Activated CD8-positive, alpha-beta memory T cell treated with anti-CD3 and anti-CD28 coated beads, Interleukin-2, amount 50 U/mL, for 1 hour (primary cell): ENCODE data around the gene AP2A2.

ENCODE experiments used
- DNase-seq: peaks from one replicate; pipeline ENCODE4 v3.0.0-alpha.2; 2020; ENCODE audit errors: extremely low read depth

The AP2A2 gene

GRCh38 chr11:1055990-1056771 lies 130.5 kb downstream of the AP2A2 start:
- no peak for DNase-seq

DNA sequence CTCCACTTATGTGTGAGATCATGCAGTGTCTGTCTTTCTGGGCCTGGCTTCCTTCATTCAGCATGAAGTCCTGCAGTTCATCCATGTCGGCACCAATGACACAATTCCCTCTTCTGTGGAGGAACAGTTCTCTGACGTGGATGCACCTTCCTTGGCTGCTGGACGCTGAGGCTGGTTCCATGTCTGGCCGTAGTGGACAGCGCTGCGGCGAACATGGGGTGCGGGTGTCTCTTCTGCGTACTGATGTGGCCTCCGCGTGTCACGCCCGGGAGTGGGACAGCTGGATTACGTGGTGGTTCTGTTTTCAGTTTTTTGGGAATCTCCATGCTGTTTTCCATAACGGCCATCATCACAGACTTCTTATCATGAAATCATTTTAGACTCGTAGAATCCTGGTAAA lies 132.1 kb downstream of the AP2A2 start:
- DNase-seq: no peak

DNA sequence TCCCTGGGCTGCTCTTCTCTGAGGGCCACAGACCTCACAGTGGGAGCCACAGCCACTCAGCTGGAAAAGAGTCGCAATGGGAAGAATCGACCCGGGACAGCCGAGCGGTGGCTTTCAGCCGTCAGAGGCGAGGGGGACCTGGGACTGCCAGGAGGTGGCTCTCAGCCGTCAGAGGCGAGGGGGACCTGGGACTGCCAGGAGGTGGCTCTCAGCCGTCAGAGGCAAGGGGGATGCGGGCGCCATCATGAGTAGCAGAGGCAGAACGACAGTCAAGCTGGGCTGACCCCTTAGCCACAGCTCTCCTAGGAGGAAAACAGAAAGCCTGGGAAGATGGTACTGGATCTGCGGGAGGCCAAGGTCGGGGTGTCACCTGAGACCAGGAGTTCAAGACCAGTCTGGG lies 134.1 kb downstream of the AP2A2 start:
- DNase-seq: no peak

GRCh38 chr11:1060410-1060809 lies 134.7 kb downstream of the AP2A2 start:
- no peak for DNase-seq

DNA sequence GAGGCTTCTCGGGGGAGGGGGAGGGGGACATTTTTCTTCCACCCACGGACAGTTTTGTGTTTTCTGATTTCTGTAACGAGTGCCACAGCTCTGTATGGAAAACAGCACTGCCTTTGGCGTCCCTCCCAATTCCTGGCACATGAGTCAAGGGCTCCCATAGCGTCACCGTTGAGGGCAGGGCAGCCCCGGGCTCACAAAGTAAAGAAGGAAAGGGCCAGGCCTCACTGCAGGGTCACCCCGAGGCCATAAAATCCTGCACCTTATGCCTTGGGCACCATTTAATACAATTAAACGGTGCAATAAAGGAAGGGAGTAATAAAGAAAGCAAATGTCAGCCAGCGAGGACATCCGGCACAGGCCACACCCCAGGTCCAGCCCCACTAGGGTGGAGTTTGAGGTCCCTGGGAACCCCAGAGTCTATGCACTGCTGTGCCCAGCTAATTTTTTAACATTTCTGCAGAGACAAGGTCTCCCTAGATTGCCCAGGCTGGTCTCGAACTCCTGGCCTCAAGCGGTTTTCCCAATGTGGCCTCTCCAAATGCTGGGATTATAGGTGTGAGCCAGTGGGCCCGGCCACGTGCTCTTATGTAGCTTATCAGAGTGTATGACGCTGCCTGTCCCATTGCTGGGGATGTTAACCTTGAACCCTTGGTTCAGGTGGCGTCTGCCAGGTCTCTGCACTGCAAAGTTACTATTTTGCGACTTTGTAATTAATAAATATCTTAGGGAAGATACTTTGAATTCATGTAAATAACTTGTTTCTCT lies 135.4 kb downstream of the AP2A2 start:
- no peak for DNase-seq
